ENCODE results near the gene ZMYND8. TPM values are rescaled to one million over a fixed set of nuclear protein-coding genes. Genes with fewer than 3 reads are reported as not detected.

Gene ZMYND8
- total RNA-seq, 1 donor from 2014 or later, result 31.9 TPM

DNA sequence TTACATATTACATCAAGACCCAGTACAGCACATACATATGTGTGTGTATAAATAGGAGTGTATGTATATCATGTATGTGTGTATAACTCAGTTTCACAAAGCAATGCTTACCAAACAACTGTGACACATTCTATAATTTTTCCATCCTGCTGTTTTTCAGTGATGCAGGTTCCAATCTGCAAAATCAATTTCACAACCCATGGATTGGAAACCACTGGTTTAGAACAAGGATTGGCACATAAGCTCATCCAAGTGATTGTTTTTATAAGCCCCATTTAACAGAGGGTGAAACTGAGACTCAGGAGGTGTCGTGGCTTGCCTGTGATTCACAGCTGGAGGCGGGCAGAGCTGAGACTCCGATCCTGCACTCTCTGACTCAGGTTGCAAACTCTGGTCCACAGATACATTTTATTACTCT lies 158.2 kb downstream of the ZMYND8 start:
- Mint-ChIP-seq H3K36me3 (ENCODE audit: low read depth) (no peaks in the 10 kb centered on the region), H3K27ac (ENCODE audit: unreplicated experiment) (no peak overlapping the region), H3K4me1 (ENCODE audit: low read depth) (peaks cover 15% of the 10 kb centered on the region), H3K27me3 (ENCODE audit: low read depth) (no peaks in the 10 kb centered on the region), H3K9me3 (ENCODE audit: low read depth) (no peaks in the 10 kb centered on the region), H3K4me3 (ENCODE audit: unreplicated experiment) (no peak overlapping the region)
- TF ChIP-seq, protein P1, sequence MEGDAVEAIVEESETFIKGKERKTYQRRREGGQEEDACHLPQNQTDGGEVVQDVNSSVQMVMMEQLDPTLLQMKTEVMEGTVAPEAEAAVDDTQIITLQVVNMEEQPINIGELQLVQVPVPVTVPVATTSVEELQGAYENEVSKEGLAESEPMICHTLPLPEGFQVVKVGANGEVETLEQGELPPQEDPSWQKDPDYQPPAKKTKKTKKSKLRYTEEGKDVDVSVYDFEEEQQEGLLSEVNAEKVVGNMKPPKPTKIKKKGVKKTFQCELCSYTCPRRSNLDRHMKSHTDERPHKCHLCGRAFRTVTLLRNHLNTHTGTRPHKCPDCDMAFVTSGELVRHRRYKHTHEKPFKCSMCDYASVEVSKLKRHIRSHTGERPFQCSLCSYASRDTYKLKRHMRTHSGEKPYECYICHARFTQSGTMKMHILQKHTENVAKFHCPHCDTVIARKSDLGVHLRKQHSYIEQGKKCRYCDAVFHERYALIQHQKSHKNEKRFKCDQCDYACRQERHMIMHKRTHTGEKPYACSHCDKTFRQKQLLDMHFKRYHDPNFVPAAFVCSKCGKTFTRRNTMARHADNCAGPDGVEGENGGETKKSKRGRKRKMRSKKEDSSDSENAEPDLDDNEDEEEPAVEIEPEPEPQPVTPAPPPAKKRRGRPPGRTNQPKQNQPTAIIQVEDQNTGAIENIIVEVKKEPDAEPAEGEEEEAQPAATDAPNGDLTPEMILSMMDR (IDR thresholded peaks at IDR 0.05), result peak; percentile 19
- DNase-seq (ENCODE audit: low spot score), result no peak

DNA sequence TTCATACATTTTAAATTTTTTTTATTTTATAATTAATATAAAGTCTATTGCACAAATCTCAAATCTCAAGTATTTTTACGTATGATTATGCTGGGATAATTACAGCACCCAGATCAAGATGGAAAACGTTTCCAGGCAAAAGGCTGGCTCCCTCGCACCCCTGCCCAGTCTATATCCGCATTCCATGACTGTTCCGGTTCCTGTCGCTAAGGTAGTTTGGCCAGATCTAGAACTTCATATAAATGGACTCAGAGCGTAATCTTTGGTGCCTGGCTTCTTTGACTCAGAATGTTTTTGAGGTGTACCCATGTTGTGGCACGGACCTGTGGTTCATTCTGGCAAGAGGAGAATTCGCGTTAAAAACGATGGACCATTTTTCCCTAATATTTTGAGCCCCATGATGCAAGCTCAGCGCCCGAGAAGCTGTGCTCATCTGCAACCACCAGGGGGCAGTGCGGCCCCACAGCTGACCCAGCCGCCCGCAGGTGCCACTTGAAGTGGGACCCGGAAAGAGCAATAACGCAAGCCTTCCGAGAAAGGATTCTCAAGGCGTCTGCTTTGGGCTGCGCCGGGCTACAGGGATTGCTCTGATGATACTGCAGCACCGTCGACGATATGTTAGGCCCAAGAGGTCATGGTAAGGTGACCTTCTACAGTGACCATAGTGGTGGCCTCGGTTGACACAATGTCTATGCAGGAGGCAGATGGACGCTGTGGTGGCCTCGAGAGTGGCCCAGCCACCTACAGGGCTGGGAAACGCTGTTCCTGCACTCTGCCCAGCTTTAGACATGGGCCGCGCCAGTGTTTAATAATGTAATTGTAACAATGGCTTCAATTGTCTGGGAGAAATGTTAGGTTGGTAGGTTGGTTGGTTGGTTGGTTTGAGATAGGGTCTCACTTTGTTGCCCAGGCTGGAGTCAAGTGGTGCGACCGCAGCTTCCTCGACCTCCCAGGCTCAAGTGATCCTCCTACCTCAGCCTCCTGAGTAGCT lies 160.1 kb downstream of the ZMYND8 start:
- peaks cover 15% of the 10 kb centered on the region for H3K4me1 Mint-ChIP-seq (ENCODE audit: low read depth)
- H3K4me3 Mint-ChIP-seq (ENCODE audit: unreplicated experiment), result no peak overlapping the region
- H3K27me3 Mint-ChIP-seq (ENCODE audit: low read depth), result no peaks in the 10 kb centered on the region
- no peaks in the 10 kb centered on the region for H3K36me3 Mint-ChIP-seq (ENCODE audit: low read depth)
- H3K9me3 Mint-ChIP-seq (ENCODE audit: low read depth), result no peaks in the 10 kb centered on the region
- no peak overlapping the region for H3K27ac Mint-ChIP-seq (ENCODE audit: unreplicated experiment)
- peak; percentile 33 for DNase-seq (ENCODE audit: low spot score)
- TF ChIP-seq, protein P1 (IDR thresholded peaks at IDR 0.05), result peak; percentile 98

DNA sequence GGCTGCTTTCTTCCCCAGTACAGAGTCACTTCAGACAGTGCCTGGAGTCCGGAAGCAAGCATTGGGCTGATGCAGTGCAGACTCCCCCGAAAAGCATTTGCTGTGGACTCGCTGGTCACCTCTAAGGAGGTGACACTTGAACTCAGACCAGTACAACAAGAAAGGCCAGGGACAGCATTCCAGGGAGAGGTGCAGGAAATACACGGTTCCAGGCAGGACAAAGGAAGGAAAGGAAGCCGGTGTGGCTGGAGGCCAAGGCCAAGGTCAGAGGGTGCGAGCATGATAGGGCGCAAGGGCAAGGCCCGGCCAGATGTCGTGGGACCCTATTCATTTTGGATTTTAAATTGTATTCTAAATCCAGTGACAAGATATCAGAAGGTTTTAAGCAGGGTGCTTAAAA lies 160.9 kb downstream of the ZMYND8 start:
- no peak overlapping the region for H3K4me3 Mint-ChIP-seq (ENCODE audit: unreplicated experiment)
- H3K9me3 Mint-ChIP-seq (ENCODE audit: low read depth), result no peaks in the 10 kb centered on the region
- H3K27ac Mint-ChIP-seq (ENCODE audit: unreplicated experiment), result no peak overlapping the region
- H3K36me3 Mint-ChIP-seq (ENCODE audit: low read depth), result no peaks in the 10 kb centered on the region
- TF ChIP-seq, protein P1 (IDR thresholded peaks at IDR 0.05), result no peak
- H3K4me1 Mint-ChIP-seq (ENCODE audit: low read depth), result peaks cover 15% of the 10 kb centered on the region
- no peak for DNase-seq (ENCODE audit: low spot score)
- no peaks in the 10 kb centered on the region for H3K27me3 Mint-ChIP-seq (ENCODE audit: low read depth)

DNA sequence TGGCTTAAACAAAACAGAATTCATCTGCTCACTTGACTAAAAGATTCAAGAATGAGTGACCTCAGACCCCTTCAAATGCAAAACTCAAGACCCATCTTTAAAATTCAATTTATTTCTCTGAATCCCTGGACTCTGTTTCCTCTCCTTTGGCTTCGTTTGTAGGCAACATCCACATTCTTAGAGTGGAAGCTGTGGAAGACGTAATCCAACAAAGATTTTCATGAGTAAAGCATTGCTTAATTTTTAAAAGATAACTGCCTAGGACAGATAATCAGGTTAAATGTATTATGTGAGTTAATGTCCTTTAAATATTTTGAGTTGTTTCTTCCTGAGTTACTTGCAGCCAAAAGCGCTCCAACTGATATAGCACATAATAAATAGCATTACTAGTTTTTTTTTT lies 164.5 kb downstream of the ZMYND8 start:
- Mint-ChIP-seq H3K4me1 (ENCODE audit: low read depth) (peaks cover 10% of the 10 kb centered on the region), H3K27ac (ENCODE audit: unreplicated experiment) (no peak overlapping the region), H3K36me3 (ENCODE audit: low read depth) (peaks cover 2% of the 10 kb centered on the region), H3K27me3 (ENCODE audit: low read depth) (peaks cover 9% of the 10 kb centered on the region), H3K9me3 (ENCODE audit: low read depth) (no peaks in the 10 kb centered on the region), H3K4me3 (ENCODE audit: unreplicated experiment) (no peak overlapping the region)
- TF ChIP-seq, protein P1 (IDR thresholded peaks at IDR 0.05), result no peak
- no peak for DNase-seq (ENCODE audit: low spot score)

DNA sequence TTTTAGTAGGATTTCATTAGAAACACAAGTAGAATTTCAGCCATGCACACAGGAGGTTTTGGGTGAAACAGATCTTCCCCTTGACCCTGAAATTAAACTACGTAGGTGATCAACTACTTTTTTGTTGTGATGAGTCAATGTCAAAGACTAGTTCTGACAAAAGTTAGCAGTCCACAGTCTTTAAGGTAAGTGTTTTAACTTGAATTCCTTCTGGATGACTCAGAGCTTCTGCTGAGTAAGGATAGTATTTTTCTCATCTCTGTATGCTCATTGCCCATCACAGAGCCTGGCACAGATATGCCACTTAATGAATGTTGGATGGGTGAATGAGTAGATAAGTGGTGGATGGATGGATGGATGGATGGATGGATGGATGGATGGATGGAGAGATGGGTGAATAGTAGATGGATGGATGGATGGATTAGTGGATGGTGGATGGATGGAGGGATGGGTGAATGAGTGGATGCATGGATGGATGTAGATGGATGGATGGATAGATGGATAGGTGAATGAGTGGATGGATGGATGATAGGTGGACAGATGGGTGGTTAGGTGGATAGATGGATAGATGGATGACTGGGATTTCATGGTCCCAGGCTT lies 165.3 kb downstream of the ZMYND8 start:
- Mint-ChIP-seq H3K4me1 (ENCODE audit: low read depth) (peaks cover 4% of the 10 kb centered on the region), H3K4me3 (ENCODE audit: unreplicated experiment) (no peak overlapping the region), H3K36me3 (ENCODE audit: low read depth) (peaks cover 2% of the 10 kb centered on the region), H3K27me3 (ENCODE audit: low read depth) (peaks cover 9% of the 10 kb centered on the region), H3K9me3 (ENCODE audit: low read depth) (no peaks in the 10 kb centered on the region), H3K27ac (ENCODE audit: unreplicated experiment) (no peak overlapping the region)
- no peak for DNase-seq (ENCODE audit: low spot score)
- TF ChIP-seq, protein P1 (IDR thresholded peaks at IDR 0.05), result no peak
